A673 (cell line): ENCODE measurements around the gene PDCD1.

Source experiments
- CTCF ChIP-seq: fragments of 300-800, 200-600 bp; sonication (generic); conservative IDR thresholded peaks from 2 replicates; pipeline ENCODE4 v1.5.1; 2017; ENCODE audit warnings: low read depth, mild to moderate bottlenecking, antibody characterized with exemption, low read length, moderate library complexity, mixed read lengths
- EZH2 ChIP-seq: fragments of 200-600 bp; sonication (generic); IDR thresholded peaks from 2 replicates; pipeline ENCODE4 v1.6.1; 2017; ENCODE audit warnings: borderline replicate concordance, low read depth, mild to moderate bottlenecking, mixed read lengths, antibody characterized with exemption, low read length; ENCODE audit not compliant: poor library complexity, severe bottlenecking

DNA sequence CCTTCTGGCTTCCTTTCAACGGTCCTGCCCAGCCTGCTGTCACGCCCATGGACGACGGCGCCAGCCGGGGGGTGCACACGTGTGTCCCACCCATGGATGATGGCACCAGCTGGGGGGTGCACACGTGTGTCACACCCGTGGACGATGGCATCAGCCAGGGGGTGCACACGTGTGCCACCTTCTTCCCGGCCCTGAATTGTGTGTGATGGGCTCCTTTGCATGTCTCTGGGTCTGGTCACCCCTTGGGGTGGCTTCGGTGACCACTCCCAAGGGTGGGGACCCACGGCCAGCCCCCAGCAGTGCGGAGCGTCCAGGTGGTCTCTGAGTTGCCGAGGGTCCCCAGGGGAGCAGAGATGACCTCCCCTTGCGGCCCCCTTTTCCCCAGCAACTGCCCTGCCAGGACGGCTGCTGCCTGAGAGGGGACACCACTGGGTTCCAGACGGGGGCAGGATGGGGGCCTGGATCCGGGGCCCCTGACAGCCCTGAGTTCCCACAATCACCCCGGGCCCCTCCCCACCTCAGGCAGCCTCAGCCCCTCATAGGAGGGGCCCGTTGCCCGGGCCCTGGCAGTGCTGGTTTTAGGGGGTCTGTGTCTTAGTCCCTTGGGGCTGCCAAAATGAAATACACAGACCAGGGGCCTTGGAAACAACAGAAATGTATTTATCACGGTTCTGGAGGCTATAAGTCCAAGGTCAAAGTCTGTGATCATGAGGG lies 40.3 kb downstream of the PDCD1 start:
- TF ChIP-seq CTCF (no peak), EZH2 (no peak)
